KMS-11 (cell line): ENCODE results near the gene TRIP13.

Experiments
- H2AFZ ChIP-seq: fragments of 200-600 bp; sonication (generic); 2 replicates; pipeline ENCODE4 v1.6.1; 2016; ENCODE audit warnings: antibody characterized with exemption, mixed run types, low read depth
- H3K27ac ChIP-seq: fragments of 200-600 bp; sonication (generic); 2 replicates; pipeline ENCODE4 v1.6.1; 2016; ENCODE audit warnings: mild to moderate bottlenecking, mixed run types
- H3K27me3 ChIP-seq: fragments of 200-600 bp; sonication (generic); 2 replicates; pipeline ENCODE4 v1.6.1; 2017; ENCODE audit warnings: mild to moderate bottlenecking, low read depth, mixed run types, moderate library complexity; ENCODE audit not compliant: insufficient read depth
- H3K36me3 ChIP-seq: fragments of 200-600 bp; sonication (generic); 2 replicates; pipeline ENCODE4 v1.6.1; 2017; ENCODE audit warnings: mild to moderate bottlenecking, mixed run types; ENCODE audit not compliant: insufficient read depth
- H3K4me1 ChIP-seq: fragments of 200-600 bp; sonication (generic); 2 replicates; pipeline ENCODE4 v1.6.1; 2016; ENCODE audit warnings: mild to moderate bottlenecking, low read depth, mixed run types; ENCODE audit not compliant: poor library complexity, severe bottlenecking
- H3K4me2 ChIP-seq: fragments of 200-600 bp; sonication (generic); 2 replicates; pipeline ENCODE4 v1.7.0; 2016; ENCODE audit warnings: mild to moderate bottlenecking, mixed run types
- H3K4me3 ChIP-seq: fragments of 200-600 bp; sonication (generic); IDR thresholded peaks from 2 replicates; pipeline ENCODE4 v1.6.1; 2017; ENCODE audit warnings: low read depth, low read length, mixed read lengths; ENCODE audit not compliant: insufficient read depth
- H3K79me2 ChIP-seq: fragments of 200-600 bp; sonication (generic); 2 replicates; pipeline ENCODE4 v1.6.1; 2016; ENCODE audit warnings: low read depth, mixed run types; ENCODE audit not compliant: insufficient read depth
- H3K9ac ChIP-seq: fragments of 200-600 bp; sonication (generic); 2 replicates; pipeline ENCODE4 v1.6.1; 2016; ENCODE audit warnings: mild to moderate bottlenecking, mixed run types
- H4K20me1 ChIP-seq: fragments of 200-600 bp; sonication (generic); 2 replicates; pipeline ENCODE4 v1.6.1; 2016; ENCODE audit warnings: mild to moderate bottlenecking, mixed run types; ENCODE audit not compliant: insufficient read depth
- CTCF ChIP-seq: fragments of 200-600 bp; sonication (generic); conservative IDR thresholded peaks from 2 replicates; pipeline ENCODE4 v1.6.1; 2017; ENCODE audit warnings: low read depth, mild to moderate bottlenecking, antibody characterized with exemption, low read length, moderate library complexity, mixed read lengths

Gene TRIP13

GRCh38 chr5:886716-887325 is 5.9 kb upstream of the TRIP13 start:
- no peak overlapping the region for H3K4me3 ChIP-seq
- no peaks in the 10 kb centered on the region; the same call in 1 of the 2 replicates for H4K20me1 ChIP-seq
- peaks cover 5% of the 10 kb centered on the region for H3K4me1 ChIP-seq
- TF ChIP-seq CTCF, result no peak
- H3K9ac ChIP-seq, result no peak overlapping the region
- no peak overlapping the region for H3K4me2 ChIP-seq
- H3K27me3 ChIP-seq, result no peaks in the 10 kb centered on the region
- peaks cover 32% of the 10 kb centered on the region; the same call in 1 of the 2 replicates for H3K36me3 ChIP-seq
- peaks cover 60% of the 10 kb centered on the region for H3K79me2 ChIP-seq
- no peak overlapping the region for H3K27ac ChIP-seq
- H2AFZ ChIP-seq, result no peak overlapping the region

- no peak overlapping the region for H3K4me2 ChIP-seq
- H3K27me3 ChIP-seq, result no peaks in the 10 kb centered on the region
- peaks cover 27% of the 10 kb centered on the region; the same call in 1 of the 2 replicates for H3K36me3 ChIP-seq
- no peak overlapping the region for H3K4me3 ChIP-seq
- H2AFZ ChIP-seq, result no peak overlapping the region
- no peak for TF ChIP-seq CTCF
- no peaks in the 10 kb centered on the region for H4K20me1 ChIP-seq
- peaks cover 6% of the 10 kb centered on the region for H3K4me1 ChIP-seq
- no peak overlapping the region for H3K9ac ChIP-seq
- H3K27ac ChIP-seq, result no peak overlapping the region
- H3K79me2 ChIP-seq, result peaks cover 56% of the 10 kb centered on the region
These were observed 4.6 kb upstream of the TRIP13 start for GRCh38 chr5:887947-888637.

GRCh38 chr5:888638-889035 is 4.0 kb upstream of the TRIP13 start:
- no peak for TF ChIP-seq CTCF
- Histone ChIP-seq H3K4me2 (no peak overlapping the region), H3K4me3 (no peak overlapping the region), H2AFZ (no peak overlapping the region), H3K79me2 (peaks cover 56% of the 10 kb centered on the region), H3K27ac (no peak overlapping the region), H3K27me3 (no peaks in the 10 kb centered on the region), H3K9ac (no peak overlapping the region), H3K4me1 (peaks cover 8% of the 10 kb centered on the region), H3K36me3 (peaks cover 23% of the 10 kb centered on the region; the same call in 1 of the 2 replicates), H4K20me1 (no peaks in the 10 kb centered on the region)

GRCh38 chr5:889075-889710 is 3.5 kb upstream of the TRIP13 start:
- peaks cover 17% of the 10 kb centered on the region; the same call in 1 of the 2 replicates for H3K36me3 ChIP-seq
- peaks cover 14% of the 10 kb centered on the region for H3K4me1 ChIP-seq
- H3K27ac ChIP-seq, result no peak overlapping the region
- peaks cover 56% of the 10 kb centered on the region for H3K79me2 ChIP-seq
- no peak overlapping the region for H2AFZ ChIP-seq
- H3K4me2 ChIP-seq, result no peak overlapping the region
- no peaks in the 10 kb centered on the region for H3K27me3 ChIP-seq
- TF ChIP-seq CTCF, result no peak
- no peaks in the 10 kb centered on the region for H4K20me1 ChIP-seq
- H3K9ac ChIP-seq, result no peak overlapping the region
- H3K4me3 ChIP-seq, result no peak overlapping the region
